Prostate gland (tissue), 2 donors: ENCODE data around the gene INAFM2. TPM values are rescaled to one million over a fixed set of nuclear protein-coding genes. Genes with fewer than 3 reads are reported as not detected.

Source experiments
- DNase-seq: peaks from one replicate; pipeline ENCODE4 v3.0.0-alpha.2; 2019; ENCODE audit warnings: low spot score
- H3K27ac ChIP-seq, 2 donors: fragments of 200-600 bp; sonication (generic); 2 replicates each; pipeline ENCODE4 v1.5.1; 2017 to 2019
- H3K27me3 ChIP-seq: fragments of 200-600 bp; sonication (generic); replicated peaks from 2 replicates; pipeline ENCODE4 v1.5.1; 2019; ENCODE audit not compliant: insufficient read depth
- H3K36me3 ChIP-seq, 2 donors: fragments of 200-600 bp; sonication (generic); 1 replicate in 1 of 2; 2 replicates in 1 of 2; pipeline versions ENCODE4 v1.5.1 to v1.8.1; 2017 to 2019
- H3K4me1 ChIP-seq: fragments of 200-600 bp; sonication (generic); replicated peaks from 2 replicates; pipeline ENCODE4 v1.5.1; 2019
- H3K4me3 ChIP-seq, 2 donors: fragments of 200-600 bp; sonication (generic); 2 replicates each; pipeline ENCODE4 v1.5.1; 2017 to 2019
- H3K9me3 ChIP-seq: fragments of 200-600 bp; sonication (generic); 2 replicates; pipeline ENCODE4 v1.5.1; 2017
- POLR2A ChIP-seq: fragments of 450-650 bp; IDR thresholded peaks from one replicate; pipeline ENCODE4 v1.6.1; 2016; ENCODE audit warnings: antibody characterized with exemption, mild to moderate bottlenecking
- POLR2AphosphoS5 ChIP-seq: sonication (generic); formaldehyde crosslinking; IDR thresholded peaks from one replicate; pipeline ENCODE4 v1.6.1; 2017; ENCODE audit warnings: antibody characterized with exemption
- WGBS: methylation state at CpG from one replicate; pipeline ENCODE4 v1.1.5; 2018; 5-methylcytosine and 5-hydroxymethylcytosine counted together
- intact Hi-C: fragments of 100-400 bp; cut with DNase I; formaldehyde crosslinking; loops from one replicate; pipeline ENCODE4 v1.14.2; 2022
- total RNA-seq, 2 donors: library from RNA; depleted of rRNA; stranded (reverse); fragments of >200 nt; gene quantifications; one replicate each; pipeline ENCODE4 v1.1.0, GENCODE V29; 2016
- TF ChIP-seq, protein P1 (sequence below), 4 experiments: fragments of 200-600 bp in 2 of 4; fragments of 450-650 bp in 2 of 4; sonication (generic) in 2 of 4; IDR thresholded peaks; 1 replicate in 3 of 4; 2 replicates in 1 of 4; pipeline ENCODE4 v1.5.1; 2016 to 2019; ENCODE audit warnings: antibody characterized with exemption in 4 of 4, mild to moderate bottlenecking in 2 of 4, moderate library complexity in 2 of 4

Gene INAFM2
- total RNA-seq, 2 donors from 2014 or later: 18.7 to 24.3 TPM

DNA sequence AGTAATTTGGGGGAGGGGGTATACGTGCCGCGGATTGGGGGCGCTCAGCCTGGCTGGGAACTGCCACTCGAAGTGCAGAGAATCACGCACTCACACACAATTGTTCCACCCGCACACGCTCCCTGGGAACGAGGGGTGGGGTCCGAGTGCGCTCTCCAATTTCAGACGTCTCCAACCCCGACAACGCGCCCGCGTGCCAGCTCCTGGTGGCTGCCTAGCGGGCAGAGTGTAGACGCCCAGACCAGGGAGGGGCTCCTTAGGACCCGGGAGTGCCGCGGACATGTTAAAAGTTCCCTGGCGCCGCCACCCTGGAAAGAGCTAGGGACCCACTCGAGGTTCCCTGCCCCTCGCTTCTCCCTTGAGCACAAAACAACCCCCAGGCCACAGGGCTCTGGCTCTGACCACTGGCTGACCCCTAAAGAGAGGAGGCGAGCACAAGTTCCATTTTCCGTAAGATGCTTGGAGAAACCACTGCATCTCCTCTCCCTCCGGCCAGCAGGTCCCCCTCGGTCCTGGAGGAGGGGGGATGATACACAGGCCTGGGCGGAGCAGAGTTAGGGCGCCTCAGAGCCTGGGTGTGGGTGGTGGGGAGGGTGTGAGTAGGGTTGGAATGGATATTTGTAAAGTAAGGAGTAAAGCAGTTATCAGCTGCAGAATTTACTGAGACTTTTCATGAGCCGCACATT lies 39.7 kb upstream of the INAFM2 start:
- TF ChIP-seq POLR2AphosphoS5 (no peak), POLR2A (no peak)
- TF ChIP-seq, protein P1, sequence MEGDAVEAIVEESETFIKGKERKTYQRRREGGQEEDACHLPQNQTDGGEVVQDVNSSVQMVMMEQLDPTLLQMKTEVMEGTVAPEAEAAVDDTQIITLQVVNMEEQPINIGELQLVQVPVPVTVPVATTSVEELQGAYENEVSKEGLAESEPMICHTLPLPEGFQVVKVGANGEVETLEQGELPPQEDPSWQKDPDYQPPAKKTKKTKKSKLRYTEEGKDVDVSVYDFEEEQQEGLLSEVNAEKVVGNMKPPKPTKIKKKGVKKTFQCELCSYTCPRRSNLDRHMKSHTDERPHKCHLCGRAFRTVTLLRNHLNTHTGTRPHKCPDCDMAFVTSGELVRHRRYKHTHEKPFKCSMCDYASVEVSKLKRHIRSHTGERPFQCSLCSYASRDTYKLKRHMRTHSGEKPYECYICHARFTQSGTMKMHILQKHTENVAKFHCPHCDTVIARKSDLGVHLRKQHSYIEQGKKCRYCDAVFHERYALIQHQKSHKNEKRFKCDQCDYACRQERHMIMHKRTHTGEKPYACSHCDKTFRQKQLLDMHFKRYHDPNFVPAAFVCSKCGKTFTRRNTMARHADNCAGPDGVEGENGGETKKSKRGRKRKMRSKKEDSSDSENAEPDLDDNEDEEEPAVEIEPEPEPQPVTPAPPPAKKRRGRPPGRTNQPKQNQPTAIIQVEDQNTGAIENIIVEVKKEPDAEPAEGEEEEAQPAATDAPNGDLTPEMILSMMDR (IDR thresholded peaks at IDR 0.05): no peak
- Histone ChIP-seq H3K36me3 (no peaks in the 10 kb centered on the region), H3K9me3 (no peaks in the 10 kb centered on the region), H3K4me1 (no peaks in the 10 kb centered on the region), H3K4me3 (no peak overlapping the region), H3K27ac (no peak overlapping the region), H3K27me3 (peaks cover 12% of the 10 kb centered on the region)
- intact Hi-C loops: loop anchor here (10.0 kb wide), 1 partner anchor 81 kb away; no protein-coding TSS in a partner anchor
- DNase-seq: no peak
- WGBS: 32% methylated on average over 33 of the region's 33 CpGs

DNA sequence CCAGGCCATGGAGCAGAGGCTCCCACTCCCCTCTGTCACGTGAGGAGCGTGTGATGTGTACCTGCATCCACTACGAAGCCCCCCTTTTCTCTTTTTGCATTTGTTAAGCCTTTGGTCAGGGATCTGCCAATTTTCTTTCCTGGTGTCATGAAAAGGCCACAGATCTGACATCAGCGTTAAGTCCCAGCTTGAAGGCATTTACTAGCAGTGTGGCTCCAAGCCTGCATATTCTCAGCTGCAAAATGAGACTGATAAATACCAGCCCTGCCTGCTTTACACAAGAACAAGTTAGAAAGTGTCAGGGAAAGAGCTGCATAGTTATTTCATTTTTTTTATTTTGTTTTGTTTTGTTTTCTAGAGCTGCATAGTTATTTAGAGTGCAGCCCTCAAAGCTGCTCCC lies 38.3 kb upstream of the INAFM2 start:
- Histone ChIP-seq H3K36me3 (no peaks in the 10 kb centered on the region), H3K4me3 (no peak overlapping the region), H3K4me1 (no peaks in the 10 kb centered on the region), H3K27me3 (peaks cover 12% of the 10 kb centered on the region), H3K9me3 (no peaks in the 10 kb centered on the region), H3K27ac (no peak overlapping the region)
- DNase-seq: no peak
- intact Hi-C loops: loop anchor here (10.0 kb wide), 1 partner anchor 80 kb away; no protein-coding TSS in a partner anchor
- TF ChIP-seq, protein P1 (IDR thresholded peaks at IDR 0.05): no peak
- TF ChIP-seq POLR2A: no peak
- TF ChIP-seq POLR2AphosphoS5: no peak
- 49% methylated on average over 4 of the region's 4 CpGs for WGBS

DNA sequence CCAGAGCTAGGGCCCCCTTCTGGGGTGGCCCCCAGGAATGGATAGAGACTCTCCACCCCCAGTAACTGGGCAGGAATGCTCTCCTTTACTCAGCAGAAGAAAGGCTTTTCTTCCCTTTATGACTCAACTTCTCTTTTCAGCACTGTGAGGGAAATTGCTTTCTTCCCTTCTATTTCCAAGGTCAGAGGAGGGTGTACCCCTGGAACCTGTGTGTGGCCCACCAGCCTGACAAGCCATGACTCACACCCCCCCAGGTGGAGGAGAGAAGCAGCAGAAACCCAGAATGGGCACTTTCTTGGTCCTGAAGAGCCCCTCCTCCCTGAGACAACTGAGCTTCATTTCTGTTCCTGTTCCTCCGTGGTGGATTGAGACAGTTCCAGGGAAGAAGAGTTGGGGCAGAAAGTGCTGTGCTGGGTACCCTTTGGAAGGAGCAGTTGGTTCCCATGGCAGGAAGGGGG lies 37.9 kb upstream of the INAFM2 start:
- DNase-seq: no peak
- Histone ChIP-seq H3K27ac (no peak overlapping the region), H3K9me3 (no peaks in the 10 kb centered on the region), H3K27me3 (peaks cover 12% of the 10 kb centered on the region), H3K36me3 (no peaks in the 10 kb centered on the region), H3K4me3 (no peak overlapping the region), H3K4me1 (no peaks in the 10 kb centered on the region)
- TF ChIP-seq POLR2A (no peak), POLR2AphosphoS5 (no peak)
- TF ChIP-seq, protein P1 (IDR thresholded peaks at IDR 0.05): no peak
- intact Hi-C loops: loop anchor here (10.0 kb wide), 1 partner anchor 79 kb away; no protein-coding TSS in a partner anchor
- WGBS: 8% methylated on average over 1 of the region's 1 CpG

DNA sequence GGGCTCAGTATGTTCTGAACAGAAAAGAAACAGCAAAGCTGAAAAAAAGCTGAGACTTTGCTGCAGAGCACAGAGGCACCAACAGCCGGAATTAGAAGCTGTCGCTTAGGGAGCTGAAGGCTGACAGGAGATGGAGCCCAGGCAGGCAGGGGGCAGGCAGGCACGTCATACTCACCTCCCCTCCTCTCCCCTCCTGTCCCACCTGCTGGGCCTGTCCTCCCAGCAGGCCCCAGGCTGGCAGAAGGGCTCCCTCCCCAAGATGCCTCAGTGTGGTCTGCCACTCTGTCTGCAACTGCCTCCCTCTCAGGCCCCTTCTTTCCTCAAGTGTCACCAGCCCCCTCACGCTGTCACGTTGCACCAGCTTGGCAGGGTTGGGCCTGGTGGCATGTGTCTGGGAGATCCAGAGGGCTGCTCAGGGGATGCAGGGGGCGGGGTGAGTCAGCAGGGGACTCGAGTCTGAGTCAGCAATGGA lies 37.4 kb upstream of the INAFM2 start:
- H3K4me3 ChIP-seq: no peak overlapping the region
- no peak overlapping the region for H3K27ac ChIP-seq
- no peak for DNase-seq
- H3K36me3 ChIP-seq: no peaks in the 10 kb centered on the region
- H3K27me3 ChIP-seq: peaks cover 11% of the 10 kb centered on the region
- no peaks in the 10 kb centered on the region for H3K9me3 ChIP-seq
- H3K4me1 ChIP-seq: no peaks in the 10 kb centered on the region
- TF ChIP-seq POLR2AphosphoS5: no peak
- TF ChIP-seq, protein P1 (IDR thresholded peaks at IDR 0.05): no peak
- no peak for TF ChIP-seq POLR2A
- intact Hi-C loops: loop anchor here (10.0 kb wide), 1 partner anchor 79 kb away; no protein-coding TSS in a partner anchor
- 90% methylated on average over 7 of the region's 7 CpGs for WGBS
